GM19463 (cell line): ENCODE measurements around the gene C1orf53.

Source experiments
- ATAC-seq: cut with Tn5 transposase; IDR thresholded peaks from one replicate; pipeline ENCODE4 v1.9.1; 2021; ENCODE audit warnings: mild to moderate bottlenecking, moderate library complexity; ENCODE audit not compliant: unreplicated experiment

C1orf53 gene

DNA sequence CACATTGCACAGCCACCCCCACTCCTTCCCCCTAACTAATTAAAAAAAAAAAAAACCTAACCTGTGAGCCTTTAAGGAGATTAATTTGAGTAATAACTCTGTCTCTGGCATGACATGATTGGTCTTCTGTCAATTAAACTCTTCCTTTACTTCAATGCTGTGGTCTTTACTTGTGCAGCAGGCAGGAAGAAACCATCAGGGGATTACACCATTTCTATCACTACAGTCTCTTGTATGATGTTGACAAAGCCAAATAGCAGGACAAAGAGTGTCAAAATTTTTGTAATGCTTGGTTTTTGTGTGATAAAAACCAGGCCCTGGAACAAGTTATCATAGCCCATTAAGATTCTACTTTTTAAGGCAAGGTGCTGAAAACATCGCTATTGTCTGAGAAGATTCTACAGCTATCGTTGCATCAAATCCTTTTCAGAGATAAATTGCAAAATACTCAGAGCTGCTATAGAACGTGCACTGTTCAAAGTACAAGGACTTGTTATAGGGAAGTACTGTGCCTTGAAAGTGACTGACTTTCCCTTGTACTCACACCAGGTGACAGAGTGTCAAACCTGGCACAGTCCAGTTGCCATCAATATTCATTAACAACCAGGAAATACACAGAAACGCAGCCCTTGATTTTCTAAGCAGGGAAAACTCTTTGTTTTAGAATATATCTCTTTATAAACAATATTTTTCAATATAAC, 52.4 kb downstream of the C1orf53 start:
- ATAC-seq = no peak

DNA sequence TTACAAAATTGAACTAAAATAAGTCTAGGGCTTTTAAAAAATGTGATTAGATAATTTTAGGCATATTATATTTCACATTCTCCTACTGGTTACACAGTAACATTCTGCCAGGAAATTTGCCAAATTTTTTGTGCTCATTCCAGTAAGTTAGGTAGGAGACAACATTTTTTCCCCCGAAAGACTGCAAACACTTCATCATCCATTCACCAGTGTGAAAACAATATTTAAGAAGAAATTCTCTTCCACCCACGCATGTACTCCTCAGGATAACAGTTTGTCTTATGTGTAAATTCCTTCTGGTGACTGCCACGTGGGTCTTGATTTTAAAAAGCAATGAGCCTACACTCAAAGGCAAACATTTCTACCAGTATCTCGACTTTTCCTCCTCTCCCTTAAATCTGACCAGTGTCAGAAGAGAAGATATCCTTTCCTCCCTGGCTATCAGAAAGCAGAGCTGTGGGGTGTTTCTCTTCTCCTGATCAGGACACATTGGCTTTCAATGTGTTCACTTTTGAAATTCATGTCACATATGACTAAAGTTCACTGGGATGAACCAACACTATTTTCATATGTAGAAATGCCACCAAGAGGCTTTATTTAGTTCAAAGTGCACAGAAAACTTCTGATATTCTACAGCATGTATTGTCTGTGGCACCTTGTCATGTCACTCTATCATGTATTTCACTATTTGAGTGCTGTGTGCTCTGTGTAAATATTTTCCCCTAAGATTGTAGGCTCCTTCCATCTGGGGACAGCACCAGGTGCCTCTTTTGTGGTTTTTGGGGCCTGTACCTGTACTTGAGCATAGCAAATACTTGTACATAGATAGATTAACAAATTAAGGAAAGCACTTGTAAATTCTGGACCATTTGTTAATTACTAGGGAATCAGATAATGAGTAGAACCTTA, 53.3 kb downstream of the C1orf53 start:
- no peak for ATAC-seq
